ENCODE results near the gene INPP5A. TPM values are rescaled to one million over a fixed set of nuclear protein-coding genes. Genes with fewer than 3 reads are reported as not detected.

The INPP5A gene
- total RNA-seq, 1 donor = 36.8 TPM

DNA sequence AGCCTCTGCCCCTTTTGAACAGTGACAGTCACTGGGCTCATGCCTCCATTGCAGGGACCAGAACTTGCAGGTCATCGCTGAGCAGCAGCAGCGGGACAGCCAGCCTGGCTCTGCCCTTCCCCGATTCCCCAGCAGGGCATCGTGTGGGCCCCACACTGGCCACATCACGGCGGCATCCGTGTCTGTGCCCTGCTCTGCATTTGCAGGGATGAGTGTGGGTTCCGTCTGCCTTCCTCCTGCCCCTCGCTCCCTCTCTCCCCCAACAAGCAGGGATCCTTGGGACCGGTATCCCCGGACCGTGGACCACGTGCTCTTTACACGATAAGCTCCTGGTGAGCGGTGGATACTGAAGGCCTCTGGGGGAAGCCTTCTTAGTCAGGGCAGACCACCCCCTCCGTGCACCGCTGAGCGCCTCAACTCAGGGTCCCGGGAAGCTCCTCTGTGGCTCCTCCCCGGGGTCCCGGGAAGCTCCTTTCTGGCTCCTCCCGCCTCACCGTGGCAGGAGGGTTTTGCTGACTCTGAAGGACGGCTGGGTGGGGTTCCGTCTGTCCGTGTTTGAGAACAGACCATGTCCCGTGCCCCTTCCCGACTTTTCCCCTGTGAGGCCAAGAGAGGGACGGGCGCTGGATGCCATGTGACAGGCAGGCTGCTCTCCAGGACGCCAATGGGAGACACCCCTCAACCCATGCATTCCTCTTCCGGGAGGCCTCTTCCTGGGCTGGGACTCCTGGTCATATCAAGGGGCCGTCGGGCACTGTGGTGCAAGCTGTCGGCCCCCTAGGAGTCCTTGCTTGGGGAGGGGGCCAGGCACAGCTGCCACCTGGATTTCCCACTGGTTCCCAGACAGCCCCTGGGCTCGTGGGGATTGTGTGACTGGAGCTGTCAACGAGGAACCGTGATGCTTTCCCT lies 271.9 kb downstream of the INPP5A start:
- TF ChIP-seq, protein P1, sequence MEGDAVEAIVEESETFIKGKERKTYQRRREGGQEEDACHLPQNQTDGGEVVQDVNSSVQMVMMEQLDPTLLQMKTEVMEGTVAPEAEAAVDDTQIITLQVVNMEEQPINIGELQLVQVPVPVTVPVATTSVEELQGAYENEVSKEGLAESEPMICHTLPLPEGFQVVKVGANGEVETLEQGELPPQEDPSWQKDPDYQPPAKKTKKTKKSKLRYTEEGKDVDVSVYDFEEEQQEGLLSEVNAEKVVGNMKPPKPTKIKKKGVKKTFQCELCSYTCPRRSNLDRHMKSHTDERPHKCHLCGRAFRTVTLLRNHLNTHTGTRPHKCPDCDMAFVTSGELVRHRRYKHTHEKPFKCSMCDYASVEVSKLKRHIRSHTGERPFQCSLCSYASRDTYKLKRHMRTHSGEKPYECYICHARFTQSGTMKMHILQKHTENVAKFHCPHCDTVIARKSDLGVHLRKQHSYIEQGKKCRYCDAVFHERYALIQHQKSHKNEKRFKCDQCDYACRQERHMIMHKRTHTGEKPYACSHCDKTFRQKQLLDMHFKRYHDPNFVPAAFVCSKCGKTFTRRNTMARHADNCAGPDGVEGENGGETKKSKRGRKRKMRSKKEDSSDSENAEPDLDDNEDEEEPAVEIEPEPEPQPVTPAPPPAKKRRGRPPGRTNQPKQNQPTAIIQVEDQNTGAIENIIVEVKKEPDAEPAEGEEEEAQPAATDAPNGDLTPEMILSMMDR (IDR thresholded peaks at IDR 0.05; ENCODE audit: insufficient read depth, low read length) = no peak
- no peak for DNase-seq (ENCODE audit: low read depth)
- H3K4me3 ChIP-seq (ENCODE audit: low read depth, low read length) = no peak overlapping the region

DNA sequence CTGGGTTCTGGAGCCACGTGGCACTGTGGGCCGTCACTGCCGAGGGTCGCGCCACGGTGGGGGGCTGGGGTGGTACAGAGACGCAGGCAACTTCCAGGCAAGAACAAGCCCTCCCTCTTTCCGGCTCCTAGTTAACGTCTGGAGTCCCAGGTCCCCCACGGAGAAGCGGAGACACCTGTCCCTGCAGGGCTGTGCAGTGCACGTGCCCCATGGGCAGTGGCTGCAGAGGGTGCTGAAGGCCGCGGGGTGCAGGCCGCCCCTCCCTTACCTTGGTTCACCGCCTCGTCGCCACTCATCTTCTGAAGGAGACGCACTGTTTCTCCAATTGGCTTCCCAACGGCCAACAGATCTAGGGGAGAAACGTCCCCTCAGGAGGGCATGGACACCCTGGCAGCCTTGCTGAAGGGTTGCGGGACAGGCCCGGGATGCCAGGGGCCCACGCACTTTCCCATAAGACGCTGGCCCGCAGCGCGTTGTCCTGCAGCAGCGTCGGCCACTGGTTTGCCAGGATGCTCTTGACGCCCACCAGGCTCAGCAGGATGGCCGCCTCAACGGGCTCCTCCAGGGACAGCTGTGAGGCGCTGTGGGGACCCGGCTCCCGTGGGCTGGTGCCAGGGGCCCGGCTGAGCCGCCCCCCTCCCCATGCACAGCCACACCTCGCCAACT lies 272.7 kb downstream of the INPP5A start:
- TF ChIP-seq, protein P1 (IDR thresholded peaks at IDR 0.05; ENCODE audit: insufficient read depth, low read length) = no peak
- H3K4me3 ChIP-seq (ENCODE audit: low read depth, low read length) = no peak overlapping the region
- DNase-seq (ENCODE audit: low read depth) = no peak

DNA sequence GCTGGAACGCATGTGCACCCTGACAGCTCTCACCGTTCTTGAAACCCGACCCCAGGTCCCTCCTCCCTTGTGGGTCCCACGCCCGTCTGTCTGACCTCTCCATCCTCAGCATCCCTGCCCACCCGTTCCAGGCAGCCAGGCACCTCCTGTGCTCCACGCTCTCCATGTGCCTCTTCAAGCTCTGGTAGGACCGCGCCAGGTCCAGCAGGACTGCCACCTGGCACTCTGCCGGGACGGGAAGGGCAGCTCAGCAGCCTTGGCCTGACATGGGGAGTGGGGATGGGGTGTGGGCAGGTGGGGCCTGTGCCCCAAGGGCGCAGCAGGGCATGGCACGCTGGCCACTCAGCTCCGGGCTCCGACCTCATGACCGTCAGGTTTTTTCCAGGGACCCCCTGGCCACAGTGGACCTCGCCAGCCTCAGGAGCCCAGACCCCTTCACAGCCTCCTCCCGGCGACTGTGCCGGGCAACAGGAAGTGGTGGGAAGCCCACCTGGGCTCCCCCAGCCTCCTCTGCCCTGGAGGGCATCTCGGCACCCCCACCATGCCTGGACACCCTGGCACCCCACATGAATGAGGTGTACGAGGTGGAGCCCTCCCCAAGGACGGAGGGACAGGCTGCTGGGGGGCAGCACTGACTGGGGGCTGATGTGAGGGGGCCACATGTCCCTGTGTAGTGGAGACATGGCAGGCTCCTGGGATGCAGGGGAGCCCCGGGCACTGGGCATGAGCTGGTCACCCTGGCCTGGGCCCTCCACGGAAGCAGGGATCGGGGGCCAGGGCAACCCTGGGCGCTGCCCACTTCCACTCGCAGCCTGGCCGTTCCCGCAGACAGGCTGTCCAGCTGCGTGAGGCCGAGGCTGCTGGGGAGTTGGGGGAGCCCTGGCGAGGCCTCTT lies 273.5 kb downstream of the INPP5A start:
- no peak for DNase-seq (ENCODE audit: low read depth)

DNA sequence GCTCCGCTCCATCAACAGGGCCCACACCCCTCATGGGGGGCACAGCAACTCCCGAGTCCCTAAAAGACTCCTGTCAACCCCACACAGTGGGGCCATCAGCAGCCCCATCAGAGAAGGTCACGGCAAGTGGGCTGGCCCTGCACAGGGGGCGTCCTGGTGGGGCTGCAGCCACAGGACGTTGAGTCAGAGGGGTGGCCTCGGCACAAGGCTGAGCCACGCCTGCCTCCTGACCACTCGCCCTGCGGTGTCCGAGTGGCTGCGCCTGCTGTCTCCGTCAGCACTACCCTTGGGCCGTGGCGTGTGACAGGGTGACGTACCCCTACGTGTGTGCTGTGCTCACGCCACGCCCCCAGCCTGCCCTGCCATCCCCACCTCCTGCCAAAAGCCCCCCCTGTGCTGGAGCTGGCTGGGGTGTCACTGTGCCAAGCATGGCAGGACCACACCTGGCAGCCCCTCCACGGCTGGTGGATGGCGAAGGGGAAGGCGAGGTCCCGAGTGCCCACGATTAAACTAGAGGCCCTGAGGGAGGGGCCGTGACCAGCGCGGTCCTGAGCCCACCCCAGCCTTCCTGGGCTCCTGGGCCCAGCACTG lies 274.4 kb downstream of the INPP5A start:
- no peak for DNase-seq (ENCODE audit: low read depth)
- H3K4me3 ChIP-seq (ENCODE audit: low read depth, low read length) = no peak overlapping the region
- TF ChIP-seq, protein P1 (IDR thresholded peaks at IDR 0.05; ENCODE audit: insufficient read depth, low read length) = no peak

More for the DNA sequence above, 273.5 kb downstream of the INPP5A start:
- TF ChIP-seq, protein P1 (IDR thresholded peaks at IDR 0.05; ENCODE audit: insufficient read depth, low read length) = no peak
- no peak overlapping the region for H3K4me3 ChIP-seq (ENCODE audit: low read depth, low read length)

DNA sequence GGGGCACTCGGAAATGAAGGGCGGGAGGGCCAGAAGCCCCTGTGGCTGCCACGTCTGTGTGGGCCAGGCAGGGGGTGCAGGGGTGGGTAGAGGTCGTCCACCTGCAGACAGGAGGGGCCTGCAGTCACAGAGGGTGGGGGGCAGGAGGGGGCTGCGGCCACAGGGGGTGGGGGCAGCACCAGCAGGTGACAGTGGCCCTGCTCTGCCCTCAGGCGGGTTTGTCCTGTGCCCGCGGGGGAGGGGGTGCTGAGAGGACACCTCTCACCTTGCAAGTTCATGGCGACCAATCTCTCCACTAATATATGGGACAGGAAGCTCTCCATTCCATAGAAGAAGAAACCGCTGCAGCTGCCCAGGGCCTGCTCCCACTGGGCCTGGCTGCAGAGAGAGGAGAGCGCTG lies 274.9 kb downstream of the INPP5A start:
- TF ChIP-seq, protein P1 (IDR thresholded peaks at IDR 0.05; ENCODE audit: insufficient read depth, low read length) = no peak
- no peak for DNase-seq (ENCODE audit: low read depth)
- H3K4me3 ChIP-seq (ENCODE audit: low read depth, low read length) = no peak overlapping the region

DNA sequence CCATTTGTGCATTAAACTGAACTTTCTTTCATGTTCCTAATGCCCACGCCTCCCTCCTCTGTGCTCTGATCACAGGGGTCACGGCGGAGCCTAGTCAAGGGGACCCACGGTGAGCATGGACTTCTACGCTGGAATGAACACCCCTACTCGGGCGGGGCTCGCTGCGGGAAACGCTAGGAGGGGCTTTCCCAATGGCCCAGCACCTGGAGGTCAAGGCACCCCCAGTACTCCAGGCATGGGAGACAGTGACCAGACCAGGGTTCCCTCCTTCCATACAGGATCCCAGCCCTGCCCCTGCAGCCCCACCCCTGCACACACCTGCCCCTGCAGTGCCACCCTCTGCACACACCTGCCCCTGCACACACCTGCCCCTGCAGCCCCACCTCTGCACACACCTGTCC lies 275.4 kb downstream of the INPP5A start:
- TF ChIP-seq, protein P1 (IDR thresholded peaks at IDR 0.05; ENCODE audit: insufficient read depth, low read length) = no peak
- no peak overlapping the region for H3K4me3 ChIP-seq (ENCODE audit: low read depth, low read length)
- no peak for DNase-seq (ENCODE audit: low read depth)

Measured in fibroblast of the aortic adventitia (primary cell).